Activated B cell treated with CpG ODN at 0.5 μM for 24 hours (primary cell): ENCODE data around the gene AUTS2. TPM values are rescaled to one million over a fixed set of nuclear protein-coding genes. Genes with fewer than 3 reads are reported as not detected.

ENCODE experiments used
- ATAC-seq: fragments of 200-7000 bp; cut with Tn5 transposase; one replicate; pipeline ENCODE4 v1.10.0; 2021; ENCODE audit warnings: low read depth, mild to moderate bottlenecking, moderate library complexity
- CTCF ChIA-PET: fragments of 350-600 bp; sonication (Branson Sonifier 250); formaldehyde crosslinking; loops from one replicate; lab custom pipeline; 2021; ENCODE audit warnings: antibody characterized with exemption; lab: Charles Lee
- POLR2A ChIA-PET: fragments of 350-600 bp; sonication (Branson Sonifier 250); formaldehyde crosslinking; loops from one replicate; lab custom pipeline; 2021; ENCODE audit warnings: antibody characterized with exemption; lab: Charles Lee
- DNase-seq: peaks from one replicate; pipeline ENCODE4 v3.0.0; 2022
- H3K27ac Mint-ChIP-seq: one replicate; pipeline ENCODE4 v1.8.0; 2020; ENCODE audit warnings: mixed read lengths
- H3K27me3 Mint-ChIP-seq: one replicate; pipeline ENCODE4 v1.8.0; 2021; ENCODE audit warnings: mixed read lengths
- H3K36me3 Mint-ChIP-seq: one replicate; pipeline ENCODE4 v1.8.0; 2021; ENCODE audit warnings: low read depth, mixed read lengths
- H3K4me1 Mint-ChIP-seq: one replicate; pipeline ENCODE4 v1.8.0; 2021; ENCODE audit warnings: mixed read lengths
- H3K4me3 Mint-ChIP-seq: one replicate; pipeline ENCODE4 v1.8.0; 2020; ENCODE audit warnings: mild to moderate bottlenecking, mixed read lengths
- H3K9me3 Mint-ChIP-seq: one replicate; pipeline ENCODE4 v1.8.0; 2020; ENCODE audit warnings: mixed read lengths
- CTCF ChIP-seq: fragments of 200-600 bp; IDR thresholded peaks from one replicate; pipeline ENCODE4 v1.8.0; 2022; ENCODE audit warnings: antibody characterized with exemption, mild to moderate bottlenecking
- intact Hi-C: fragments of 100-400 bp; cut with micrococcal nuclease; formaldehyde crosslinking; loops from one replicate; pipeline ENCODE4 v1.15.1; 2024
- total RNA-seq: library from RNA; stranded (reverse); gene quantifications from 2 replicates; pipeline ENCODE4 v1.2.3, GENCODE V29; 2022

The AUTS2 gene
- total RNA-seq, 1 donor from 2014 or later: 15.9 TPM

- Mint-ChIP-seq H3K4me1 (no peaks in the 10 kb centered on the region), H3K9me3 (no peaks in the 10 kb centered on the region), H3K27ac (no peak overlapping the region), H3K36me3 (no peaks in the 10 kb centered on the region), H3K4me3 (no peak overlapping the region), H3K27me3 (no peaks in the 10 kb centered on the region)
- CTCF ChIA-PET: no interaction called here
- no peak for TF ChIP-seq CTCF
- DNase-seq (no peak), ATAC-seq (no peak)
- POLR2A ChIA-PET: no interaction called here
- intact Hi-C loops: no loop called here
These were observed 1153.6 kb downstream of the AUTS2 start for GRCh38 chr7:70751895-70752294.

GRCh38 chr7:70752794-70753241 is 1154.5 kb downstream of the AUTS2 start:
- POLR2A ChIA-PET: no interaction called here
- Mint-ChIP-seq H3K4me3 (no peak overlapping the region), H3K27ac (no peak overlapping the region), H3K9me3 (no peaks in the 10 kb centered on the region), H3K27me3 (no peaks in the 10 kb centered on the region), H3K36me3 (no peaks in the 10 kb centered on the region), H3K4me1 (no peaks in the 10 kb centered on the region)
- DNase-seq (no peak), ATAC-seq (no peak)
- CTCF ChIA-PET: no interaction called here
- intact Hi-C loops: no loop called here
- TF ChIP-seq CTCF: no peak

- Mint-ChIP-seq H3K36me3 (no peaks in the 10 kb centered on the region), H3K27me3 (no peaks in the 10 kb centered on the region), H3K4me3 (no peak overlapping the region), H3K9me3 (no peaks in the 10 kb centered on the region), H3K27ac (no peak overlapping the region), H3K4me1 (peaks cover 11% of the 10 kb centered on the region)
- ATAC-seq (no peak), DNase-seq (no peak)
- intact Hi-C loops: no loop called here
- CTCF ChIA-PET: no interaction called here
- POLR2A ChIA-PET: no interaction called here
- no peak for TF ChIP-seq CTCF
These were observed 1158.5 kb downstream of the AUTS2 start for GRCh38 chr7:70756789-70757188.

- Mint-ChIP-seq H3K27ac (no peak overlapping the region), H3K4me3 (no peak overlapping the region), H3K4me1 (peaks cover 24% of the 10 kb centered on the region), H3K27me3 (no peaks in the 10 kb centered on the region), H3K36me3 (no peaks in the 10 kb centered on the region), H3K9me3 (no peaks in the 10 kb centered on the region)
- CTCF ChIA-PET: no interaction called here
- DNase-seq: no peak
- intact Hi-C loops: no loop called here
- no peak for ATAC-seq
- POLR2A ChIA-PET: no interaction called here
- TF ChIP-seq CTCF: no peak
These were observed 1160.4 kb downstream of the AUTS2 start for GRCh38 chr7:70758646-70759045.

- Mint-ChIP-seq H3K4me1 (peaks cover 33% of the 10 kb centered on the region), H3K36me3 (peaks cover 3% of the 10 kb centered on the region), H3K27me3 (no peaks in the 10 kb centered on the region), H3K9me3 (no peaks in the 10 kb centered on the region), H3K4me3 (no peak overlapping the region), H3K27ac (no peak overlapping the region)
- DNase-seq (no peak), ATAC-seq (no peak)
- intact Hi-C loops: no loop called here
- ChIA-PET CTCF (no interaction called here), POLR2A (no interaction called here)
- no peak for TF ChIP-seq CTCF
These were observed 1161.4 kb downstream of the AUTS2 start for GRCh38 chr7:70759674-70760073.
